Measurements from ENCODE around the gene CDCA3. TPM values are rescaled to one million over a fixed set of nuclear protein-coding genes. Genes with fewer than 3 reads are reported as not detected.
A peak's percentile ranks its signal among the peaks of the same experiment; 100 is the strongest.

CDCA3 gene
- total and polyA plus RNA-seq, 2 of the 4 experiments (the other 2 are of a cell fraction): 23.5 to 61.0 TPM

- no peak for TF ChIP-seq CEBPB (IDR thresholded peaks at IDR 0.05; ENCODE audit: low read depth, low read length)
Measured at GRCh38 chr12:6822426-6823135, 28.5 kb downstream of the CDCA3 start (continued).

- peaks cover 0 to 18% of the 10 kb centered on the region in 2 experiments; a peak in 2 of 4 replicates for H3K79me1 ChIP-seq (ENCODE audit: low read depth in 1 of 2, low read length in 2 of 2)
- peak within 1 kb of the TSS; percentile 92 for H2AFZ ChIP-seq (replicated peaks; ENCODE audit: low read length, poor library complexity)
- ATAC-seq (ENCODE audit: low read depth): peak; percentile 67
- peak within 1 kb of the TSS; percentile 26; the same call in 1 of the 2 replicates for H3K23ac ChIP-seq (ENCODE audit: low read depth, low read length)
- H3K27ac ChIP-seq (ENCODE audit: insufficient read depth, low read length): peak within 1 kb of the TSS; percentile 66
- peak within 1 kb of the TSS; percentile 94 for H2AK9ac ChIP-seq (replicated peaks; ENCODE audit: low read depth, low read length, poor library complexity)
- POLR2A ChIA-PET (ENCODE audit: unreplicated experiment): interaction anchor here (0.5 to 1.1 kb wide), 3 partner anchors 15 to 68 kb away, joined by 3 to 5 read pairs (median 4); partner anchors contain the start of gene MLF2
- peak within 1 kb of the TSS; percentile 70 for H3K9ac ChIP-seq (ENCODE audit: low read depth, low read length)
- H2AK5ac ChIP-seq (ENCODE audit: low read depth, low read length): peak within 1 kb of the TSS; percentile 90
- H3K56ac ChIP-seq (ENCODE audit: extremely low read depth, insufficient read depth, low read length): no peak within 1 kb of the TSS
- TF ChIP-seq MXI1 (IDR thresholded peaks at IDR 0.05; ENCODE audit: borderline replicate concordance, low read depth, low read length): no peak
- no peak for TF ChIP-seq RCOR1 (IDR thresholded peaks at IDR 0.05; ENCODE audit: insufficient replicate concordance, low read length)
- TF ChIP-seq, protein P1, sequence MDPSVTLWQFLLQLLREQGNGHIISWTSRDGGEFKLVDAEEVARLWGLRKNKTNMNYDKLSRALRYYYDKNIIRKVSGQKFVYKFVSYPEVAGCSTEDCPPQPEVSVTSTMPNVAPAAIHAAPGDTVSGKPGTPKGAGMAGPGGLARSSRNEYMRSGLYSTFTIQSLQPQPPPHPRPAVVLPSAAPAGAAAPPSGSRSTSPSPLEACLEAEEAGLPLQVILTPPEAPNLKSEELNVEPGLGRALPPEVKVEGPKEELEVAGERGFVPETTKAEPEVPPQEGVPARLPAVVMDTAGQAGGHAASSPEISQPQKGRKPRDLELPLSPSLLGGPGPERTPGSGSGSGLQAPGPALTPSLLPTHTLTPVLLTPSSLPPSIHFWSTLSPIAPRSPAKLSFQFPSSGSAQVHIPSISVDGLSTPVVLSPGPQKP (IDR thresholded peaks at IDR 0.05; ENCODE audit: borderline replicate concordance, low read depth, low read length): no peak
- TF ChIP-seq CEBPB (IDR thresholded peaks at IDR 0.05; ENCODE audit: low read depth, low read length): no peak
- TF ChIP-seq FOS (IDR thresholded peaks at IDR 0.05; ENCODE audit: low read depth, low read length): no peak
- no peak; the same call in 1 of the 2 replicates for TF ChIP-seq MAZ (IDR thresholded peaks at IDR 0.05; ENCODE audit: borderline replicate concordance, low read depth, low read length)
- no peak for TF ChIP-seq RFX5 (IDR thresholded peaks at IDR 0.05; ENCODE audit: low read depth, low read length)
- H2BK120ac ChIP-seq (ENCODE audit: low read depth, low read length): peak within 1 kb of the TSS; percentile 43; the same call in 1 of the 2 replicates
- peak within 1 kb of the TSS; percentile 76 for H3K4ac ChIP-seq (ENCODE audit: low read depth, low read length)
- dilution Hi-C loops (cut with HindIII; ENCODE audit: low sequenced_read_pairs, unreplicated experiment) (no loop called here), in situ Hi-C loops (cut with MboI; ENCODE audit: low sequenced_read_pairs) (loop anchor here (10.0 kb wide), 1 partner anchor 207 kb away; no protein-coding TSS in a partner anchor), intact Hi-C loops (cut with micrococcal nuclease) (no loop called here)
- DNase-seq: peak; percentile 48
- peaks cover 2% of the 10 kb centered on the region; the same call in 1 of the 2 replicates for H3K27me3 ChIP-seq (ENCODE audit: control insufficient read depth, insufficient read depth, low read length)
- peak within 1 kb of the TSS; percentile 61 for H4K91ac ChIP-seq (ENCODE audit: insufficient read depth, low read depth, low read length)
- H3K4me2 ChIP-seq (ENCODE audit: low read depth, low read length): peak within 1 kb of the TSS; percentile 86
- 0% methylated on average over 4 of the region's 28 CpGs; no CpG with 5 or more reads in 1 of the 2 experiments for WGBS, 2 experiments (ENCODE audit: extremely low coverage in 2 of 2, insufficient read length in 1 of 2)
- CTCF ChIA-PET: interaction anchor here (1.0 kb wide), 1 partner anchor 38 kb away, joined by 3 read pairs; no protein-coding TSS in a partner anchor
- no peaks in the 10 kb centered on the region for H3K9me3 ChIP-seq (ENCODE audit: control insufficient read depth, insufficient read depth, low read length)
- peak within 1 kb of the TSS; percentile 2; the same call in 1 of the 2 replicates for H2BK20ac ChIP-seq (ENCODE audit: low read depth, low read length)
- H3K18ac ChIP-seq (ENCODE audit: low read depth, low read length): peak within 1 kb of the TSS; percentile 28
- H3K9me1 ChIP-seq (ENCODE audit: insufficient read depth, low read length): peaks cover 4% of the 10 kb centered on the region
- peak within 1 kb of the TSS in 1 of 2 experiments; percentile 48; a peak in 3 of 4 replicates for H4K8ac ChIP-seq (ENCODE audit: low read depth in 2 of 2, low read length in 2 of 2)
- H2BK5ac ChIP-seq (ENCODE audit: low read depth, low read length, poor library complexity, severe bottlenecking): peak within 1 kb of the TSS; percentile 34
- H4K5ac ChIP-seq (ENCODE audit: low read depth, low read length): peak within 1 kb of the TSS; percentile 26
- H3K14ac ChIP-seq (replicated peaks; ENCODE audit: low read depth, low read length): peak within 1 kb of the TSS; percentile 54
- H3K36me3 ChIP-seq (ENCODE audit: control insufficient read depth, insufficient read depth, low read length): peaks cover 3% of the 10 kb centered on the region
- H4K20me1 ChIP-seq (ENCODE audit: insufficient read depth, low read length): no peaks in the 10 kb centered on the region
- H3K4me3 ChIP-seq (ENCODE audit: insufficient read depth, low read depth, low read length): peak within 1 kb of the TSS; percentile 48
- no TSS peak for BruUV-seq (replicated peaks)
- H2BK15ac ChIP-seq (ENCODE audit: low read depth, low read length): peak within 1 kb of the TSS; percentile 64; the same call in 1 of the 3 replicates
- H3K4me1 ChIP-seq (ENCODE audit: control insufficient read depth, insufficient read depth, low read length): peaks cover 15% of the 10 kb centered on the region; the same call in 1 of the 2 replicates
Measured at GRCh38 chr12:6821591-6822425, 29.3 kb downstream of the CDCA3 start, which contains the start of gene GPR162. TSS of gene GPR162 (plus strand) at chr12:6821821. CDS start at chr12:6823899, 2,078 bp downstream.
